Lung (tissue), 12 donors: ENCODE measurements around the gene RFWD3. TPM values are rescaled to one million over a fixed set of nuclear protein-coding genes. Genes with fewer than 3 reads are reported as not detected.

Experiments
- ATAC-seq: fragments of 200-7000 bp; cut with Tn5 transposase; one replicate; pipeline ENCODE4 v1.9.1; 2020; ENCODE audit warnings: moderate number of reproducible peaks; ENCODE audit not compliant: insufficient read depth, low FRiP score
- DNase-seq, 3 donors: peaks; one replicate each; pipeline ENCODE4 v3.0.0-alpha.2; 2013 to 2017
- H3K27ac ChIP-seq, 2 donors: one replicate each; pipeline ENCODE4 v1.5.1; 2013; ENCODE audit warnings: mild to moderate bottlenecking in 2 of 2, moderate library complexity in 2 of 2, control low read depth in 1 of 2, inconsistent platforms in 1 of 2, low read depth in 1 of 2, low read length in 1 of 2
- H3K27me3 ChIP-seq, 3 donors: one replicate each; pipeline ENCODE4 v1.5.1; 2013; ENCODE audit warnings: low read length in 2 of 3; ENCODE audit not compliant: control insufficient read depth in 3 of 3, insufficient read depth in 3 of 3
- H3K36me3 ChIP-seq, 4 donors: one replicate each; pipeline ENCODE4 v1.5.1; 2013; ENCODE audit warnings: low read length in 4 of 4, mild to moderate bottlenecking in 1 of 4, moderate library complexity in 1 of 4; ENCODE audit not compliant: control insufficient read depth in 4 of 4, insufficient read depth in 4 of 4
- H3K4me1 ChIP-seq, 5 donors: one replicate each; pipeline ENCODE4 v1.5.1; 2013; ENCODE audit warnings: low read length in 5 of 5, mild to moderate bottlenecking in 2 of 5, moderate library complexity in 1 of 5; ENCODE audit not compliant: control insufficient read depth in 5 of 5, insufficient read depth in 5 of 5
- H3K4me3 ChIP-seq: one replicate; pipeline ENCODE4 v1.5.1; 2013; ENCODE audit warnings: mild to moderate bottlenecking, control low read depth, moderate library complexity
- H3K9ac ChIP-seq, 2 donors: one replicate each; pipeline ENCODE4 v1.5.1; 2013; ENCODE audit warnings: low read length in 2 of 2, control low read depth in 1 of 2; ENCODE audit not compliant: insufficient read depth in 1 of 2
- H3K9me3 ChIP-seq, 4 donors: one replicate each; pipeline ENCODE4 v1.5.1; 2013; ENCODE audit warnings: low read length in 3 of 4, mild to moderate bottlenecking in 1 of 4, moderate library complexity in 1 of 4; ENCODE audit not compliant: control insufficient read depth in 4 of 4, insufficient read depth in 3 of 4
- CTCF ChIP-seq: IDR thresholded peaks from 2 replicates; pipeline ENCODE4 v1.5.1; 2012; ENCODE audit warnings: mild to moderate bottlenecking; ENCODE audit errors: control extremely low read depth, extremely low read depth
- WGBS, 2 donors: extraction: QIAGEN DNeasy Blood & Tissue Kit; methylation state at CpG; one replicate each; pipeline ENCODE4 v1.1.7; 2013; 5-methylcytosine and 5-hydroxymethylcytosine counted together
- polyA plus RNA-seq, 2 donors: library from polyadenylated mRNA; stranded (reverse); fragments of 200-250 nt; gene quantifications; one replicate each; pipeline ENCODE4 v1.2.1, GENCODE V29; 2013
- total RNA-seq, 2 donors: library from RNA; depleted of rRNA in 1 of 2; stranded (reverse); fragments of >200 nt in 1 of 2; gene quantifications; one replicate each; pipeline ENCODE4 v1.2.1, GENCODE V29; 2014 to 2021
- donor health status: control.
- donor health status: control.
- donor health status: Bipolar disorder and iron deficiency.
- donor health status: healthy.
- donor health status: DM: yes; HTN: yes; CAD: no.

RFWD3 gene
- total and polyA plus RNA-seq, 4 donors, result 7.4 to 23.3 (median 11.4) TPM

- TF ChIP-seq CTCF, result no peak
- Histone ChIP-seq H3K36me3 (no peaks in the 10 kb centered on the region), H3K4me1 (peaks cover 4 to 26% (median 7%) of the 10 kb centered on the region in 5 donors), H3K27ac (peak overlapping the region; percentile 88 to 96), H3K9ac (peak overlapping the region; percentile 75 to 87), H3K27me3 (no peaks in the 10 kb centered on the region), H3K4me3 (peak overlapping the region; percentile 8), H3K9me3 (no peaks in the 10 kb centered on the region)
- WGBS, 2 donors, result 21 to 28% methylated on average over 14 of the region's 14 CpGs
- peak; percentile 3 for ATAC-seq
- DNase-seq, result peak in 1 of 3 donors; percentile 51
Observed at GRCh38 chr16:74607310-74607961, 59.2 kb downstream of the RFWD3 start.

- Histone ChIP-seq H3K4me1 (peaks cover 4 to 28% (median 7%) of the 10 kb centered on the region in 5 donors), H3K27me3 (no peaks in the 10 kb centered on the region), H3K4me3 (peak within 1 kb of the TSS; percentile 95), H3K27ac (peak within 1 kb of the TSS; percentile 88 to 96), H3K9me3 (no peaks in the 10 kb centered on the region), H3K36me3 (no peaks in the 10 kb centered on the region), H3K9ac (peak within 1 kb of the TSS; percentile 84 to 87)
- WGBS, 2 donors, result 0 to 1% methylated on average over 74 to 77 of the region's 77 CpGs
- DNase-seq (peak; percentile 93 to 96 (median 95)), ATAC-seq (peak; percentile 98)
- no peak for TF ChIP-seq CTCF
Observed at GRCh38 chr16:74606521-74607309, 60.0 kb downstream of the RFWD3 start, which contains the start of gene GLG1. TSS of gene GLG1 (minus strand) at chr16:74607114. CDS start at chr16:74607094, 20 bp downstream.

GRCh38 chr16:74605746-74606520 lies 60.7 kb downstream of the RFWD3 start:
- H3K27me3 ChIP-seq, result no peaks in the 10 kb centered on the region
- H3K4me1 ChIP-seq, result peaks cover 4 to 31% (median 7%) of the 10 kb centered on the region in 5 donors
- H3K36me3 ChIP-seq, result no peaks in the 10 kb centered on the region
- WGBS, 2 donors, result 3 to 7% methylated on average over 16 to 17 of the region's 17 CpGs
- peak overlapping the region; percentile 95 for H3K4me3 ChIP-seq
- H3K9me3 ChIP-seq, result no peaks in the 10 kb centered on the region
- DNase-seq (peak in 1 of 3 donors; percentile 18), ATAC-seq (peak; percentile 2)
- H3K9ac ChIP-seq, result peak overlapping the region; percentile 84 to 87
- TF ChIP-seq CTCF, result no peak
- H3K27ac ChIP-seq, result peak overlapping the region; percentile 88 to 96
